NCI-H2107 treated with DMSO at 0.1 percent for 48 hours (cell line): ENCODE measurements around the gene RALB.

ENCODE experiments used
- DNase-seq: peaks from one replicate; lab custom pipeline; 2025; ENCODE audit not compliant: unreplicated experiment; lab: John Stamatoyannopoulos, UW

Gene RALB

DNA sequence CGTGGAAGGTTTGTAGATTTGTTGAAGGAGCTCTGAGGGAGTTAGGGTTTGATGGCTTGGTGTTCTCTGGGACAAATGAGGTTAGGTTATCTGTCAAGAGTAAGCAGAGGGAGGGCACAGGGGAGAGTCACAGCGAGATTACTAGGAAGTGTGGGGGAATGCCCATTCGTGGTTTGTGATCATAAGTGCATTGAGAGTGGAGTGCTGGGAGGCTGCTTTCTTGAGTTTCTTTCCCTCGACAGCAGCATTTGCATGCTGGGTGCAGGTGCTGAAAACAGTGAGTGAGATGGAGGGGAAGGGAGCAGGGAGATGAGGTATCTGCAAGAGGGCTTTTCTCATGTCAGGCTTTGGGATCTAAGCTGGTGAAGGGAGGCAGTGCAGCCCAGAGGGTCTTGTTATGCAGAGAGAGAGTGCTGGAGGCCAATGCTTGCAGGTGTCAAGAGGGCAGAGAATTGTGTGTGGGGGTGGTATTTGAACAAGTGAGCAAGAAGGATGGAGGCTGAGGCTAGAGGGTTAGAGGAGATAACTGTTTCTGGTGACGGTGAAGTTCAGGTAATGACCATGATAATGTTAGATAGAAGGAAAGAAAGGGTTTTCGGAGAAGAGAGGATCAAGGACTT is 8.8 kb downstream of the RALB start:
- no peak for DNase-seq

DNA sequence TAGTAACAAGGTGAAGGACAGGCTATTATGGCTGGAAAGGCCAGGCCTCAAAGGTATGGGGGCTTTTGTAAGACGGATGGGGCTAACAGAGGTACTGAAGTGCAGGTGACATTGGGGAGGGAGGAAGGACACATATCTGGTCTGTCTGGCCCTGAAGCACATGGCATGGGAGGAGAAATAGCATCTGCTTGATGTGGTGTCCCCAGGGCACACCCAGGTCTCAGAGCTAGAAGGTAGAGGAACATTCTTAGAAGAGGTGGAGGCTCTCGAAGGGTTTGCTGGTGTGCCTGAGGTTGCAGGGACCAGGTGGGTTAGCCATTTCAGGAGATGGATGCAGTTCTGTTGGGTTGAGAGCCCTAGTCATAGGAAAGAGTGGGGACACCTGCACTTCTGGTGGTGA is 9.5 kb downstream of the RALB start:
- DNase-seq = no peak

DNA sequence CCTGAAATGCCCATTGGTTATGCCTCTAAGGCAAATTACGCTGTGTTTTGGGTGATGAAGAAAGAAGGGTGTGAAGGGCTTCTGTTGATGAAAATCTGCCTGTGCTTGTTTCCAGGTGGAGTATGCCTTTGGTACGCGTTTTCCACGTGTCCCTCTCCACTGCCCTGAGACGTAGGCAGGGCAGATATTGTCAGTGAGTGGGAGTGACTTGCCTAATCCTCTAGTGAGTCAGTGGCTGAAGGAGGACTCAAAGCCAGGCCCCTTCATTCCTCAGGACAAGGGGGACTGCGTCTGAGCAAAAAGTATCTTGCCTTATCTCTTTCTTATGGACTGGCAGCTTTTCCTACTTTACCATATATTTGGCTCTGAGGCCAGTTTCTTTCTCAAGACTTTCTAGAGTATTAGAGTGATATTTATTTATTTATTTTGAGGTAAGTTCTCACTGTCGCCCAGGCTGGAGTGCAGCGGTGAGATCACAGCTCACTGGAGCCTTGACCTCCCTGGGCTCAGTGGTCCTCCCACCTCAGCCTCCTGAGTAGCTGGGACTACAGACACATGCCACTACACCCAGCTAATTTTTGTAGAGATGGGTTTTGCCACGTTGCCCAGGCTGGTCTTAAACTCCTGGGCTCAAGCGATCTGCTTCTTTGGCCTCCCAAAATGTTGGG is 10.2 kb downstream of the RALB start:
- no peak for DNase-seq

DNA sequence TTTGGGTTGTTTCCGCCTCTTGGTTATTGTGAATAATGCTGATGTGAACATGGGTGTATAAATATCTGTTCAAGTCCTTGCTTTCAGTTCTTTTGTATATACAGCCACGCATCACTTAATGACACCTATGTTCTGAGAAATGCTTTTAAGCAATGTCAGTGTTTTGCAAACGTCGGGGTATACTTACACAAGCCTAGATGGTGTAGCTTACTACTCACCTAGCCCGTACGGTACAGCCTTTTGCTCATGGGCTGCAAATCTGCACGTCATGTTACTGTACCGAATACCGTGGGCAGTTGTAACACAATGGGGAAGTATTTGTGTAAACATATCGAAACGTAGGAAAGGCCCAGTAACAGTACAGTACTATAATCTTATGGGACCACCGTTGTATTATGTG is 12.4 kb downstream of the RALB start:
- no peak for DNase-seq

DNA sequence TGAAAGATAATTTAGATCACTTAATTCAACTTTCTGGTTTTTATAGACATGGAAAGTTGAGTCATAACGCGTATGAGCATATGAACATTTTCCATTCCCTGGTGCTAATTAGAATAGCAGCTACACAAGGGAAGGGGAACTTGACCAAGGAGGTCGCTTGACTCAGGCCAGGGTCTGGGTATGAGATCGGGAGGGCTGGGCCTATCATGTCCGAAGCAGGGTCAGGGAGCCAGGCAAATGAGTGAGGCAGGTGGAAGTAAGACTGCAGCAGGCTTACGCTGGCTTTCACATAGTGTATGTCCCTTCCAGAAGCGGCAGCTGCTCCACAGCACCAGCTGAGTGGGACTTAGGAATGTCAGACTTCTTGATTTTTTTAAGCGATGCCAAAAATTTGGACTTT is 14.7 kb downstream of the RALB start:
- DNase-seq = no peak

DNA sequence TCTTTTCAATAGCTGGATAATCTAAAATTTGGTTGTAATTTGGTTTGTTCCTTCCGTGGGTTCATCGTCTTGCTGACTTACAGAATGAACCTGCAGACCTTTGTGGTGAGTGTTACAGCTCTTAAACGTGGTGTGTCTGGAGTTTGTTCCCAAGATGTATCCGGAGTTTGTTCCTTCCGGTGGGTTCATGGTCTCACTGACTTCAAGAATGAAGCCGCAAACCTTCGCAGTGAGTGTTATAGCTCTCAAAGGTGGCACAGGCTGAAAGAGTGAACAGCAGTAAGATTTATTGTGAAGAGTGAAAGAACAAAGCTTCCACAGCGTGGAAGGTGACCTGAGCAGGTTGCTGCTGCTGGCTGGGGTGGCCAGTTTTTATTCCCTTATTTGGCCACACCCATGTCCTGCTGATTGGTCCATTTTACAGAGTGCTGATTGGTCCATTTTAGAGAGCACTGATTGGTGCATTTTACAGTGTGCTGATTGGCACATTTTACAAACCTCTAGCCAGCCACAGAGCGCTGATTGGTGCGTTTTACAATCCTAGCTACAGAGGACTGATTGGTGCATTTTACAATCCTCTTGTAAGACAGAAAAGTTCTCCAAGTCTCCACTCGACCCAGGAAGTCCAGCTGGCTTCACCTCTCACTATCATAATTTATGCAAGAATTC is 16.6 kb downstream of the RALB start:
- no peak for DNase-seq

DNA sequence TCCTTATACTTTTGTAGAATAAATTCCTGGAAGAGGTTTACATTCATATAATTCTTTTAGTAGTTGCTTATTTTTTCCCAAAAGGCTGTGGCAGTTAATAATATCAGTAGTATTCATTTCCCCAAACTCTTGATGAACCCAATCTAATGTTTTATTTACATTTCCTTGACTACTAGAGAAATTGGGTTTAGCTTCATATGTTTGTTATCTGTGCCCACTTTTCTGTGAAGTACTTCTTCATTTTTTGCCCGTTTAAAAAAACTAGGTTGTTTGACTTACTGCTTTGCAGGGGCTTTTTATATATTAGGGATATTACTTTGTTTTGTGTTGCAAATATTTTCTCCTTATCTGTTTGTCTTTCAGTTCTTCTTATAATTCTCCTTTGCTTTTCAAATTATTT is 17.2 kb downstream of the RALB start:
- no peak for DNase-seq

DNA sequence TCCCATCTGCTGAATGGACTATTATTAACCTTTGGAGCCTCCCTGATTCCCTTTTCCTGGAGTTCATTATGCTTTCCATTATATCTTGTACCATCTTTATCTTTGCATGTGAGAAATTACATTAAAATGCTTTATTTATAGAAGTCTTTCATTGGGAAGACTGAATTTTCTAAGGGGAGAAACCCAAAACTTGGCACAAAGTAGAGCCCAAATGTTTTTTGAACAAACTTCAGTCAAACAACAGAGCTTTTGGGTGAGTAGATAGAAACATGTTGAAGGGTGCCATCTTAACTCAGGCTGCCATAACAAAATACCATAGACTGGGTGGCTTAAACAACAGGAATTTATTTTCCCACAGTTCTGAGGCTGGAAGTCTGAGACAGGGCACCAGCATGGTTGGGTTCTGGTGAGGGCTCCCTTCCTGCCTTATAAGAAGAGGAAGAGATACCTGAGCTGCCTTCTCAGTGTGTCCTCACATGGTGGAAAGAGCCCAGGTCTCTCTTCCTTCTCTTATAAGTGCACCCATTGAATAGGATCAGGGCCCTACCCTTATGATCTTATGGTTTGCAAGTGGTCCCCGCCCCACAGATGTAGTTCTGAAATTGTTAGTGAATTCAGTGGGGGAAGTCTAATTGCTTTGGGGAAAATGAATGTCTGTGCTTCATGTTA is 19.2 kb downstream of the RALB start:
- DNase-seq = no peak

DNA sequence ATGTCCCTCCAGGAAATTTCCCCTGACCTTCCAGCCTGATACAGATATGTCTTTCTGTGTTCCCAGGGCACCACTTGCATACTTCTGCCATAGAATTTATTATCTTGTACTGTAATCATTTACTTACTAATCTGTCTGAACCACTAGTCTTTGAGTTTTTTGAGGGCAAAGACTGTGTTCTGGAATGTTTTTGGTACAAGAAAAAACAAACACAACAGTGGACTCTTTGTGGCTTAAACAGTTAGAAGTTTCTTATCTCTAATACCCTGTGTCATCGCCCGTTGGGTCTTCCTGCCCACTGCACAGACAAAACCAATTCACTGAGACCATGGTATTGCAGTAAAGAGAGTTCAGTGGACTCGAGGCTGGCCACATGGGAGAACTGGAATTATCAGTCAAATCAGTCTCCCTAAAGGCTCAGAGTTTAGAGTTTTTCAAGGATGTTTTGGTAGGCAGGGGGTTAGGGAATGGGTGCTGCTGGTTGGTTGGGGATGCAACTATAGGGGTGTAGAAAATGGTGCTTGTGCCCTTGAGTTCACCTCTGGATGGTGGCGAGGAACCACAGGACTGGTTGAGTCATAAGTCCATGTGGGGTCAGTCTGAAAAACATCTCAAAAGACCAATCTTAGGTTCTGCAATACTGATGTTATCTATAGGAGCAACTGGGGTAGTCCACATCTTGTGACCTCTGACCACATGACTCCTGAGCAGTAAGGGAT is 20.3 kb downstream of the RALB start:
- no peak for DNase-seq

DNA sequence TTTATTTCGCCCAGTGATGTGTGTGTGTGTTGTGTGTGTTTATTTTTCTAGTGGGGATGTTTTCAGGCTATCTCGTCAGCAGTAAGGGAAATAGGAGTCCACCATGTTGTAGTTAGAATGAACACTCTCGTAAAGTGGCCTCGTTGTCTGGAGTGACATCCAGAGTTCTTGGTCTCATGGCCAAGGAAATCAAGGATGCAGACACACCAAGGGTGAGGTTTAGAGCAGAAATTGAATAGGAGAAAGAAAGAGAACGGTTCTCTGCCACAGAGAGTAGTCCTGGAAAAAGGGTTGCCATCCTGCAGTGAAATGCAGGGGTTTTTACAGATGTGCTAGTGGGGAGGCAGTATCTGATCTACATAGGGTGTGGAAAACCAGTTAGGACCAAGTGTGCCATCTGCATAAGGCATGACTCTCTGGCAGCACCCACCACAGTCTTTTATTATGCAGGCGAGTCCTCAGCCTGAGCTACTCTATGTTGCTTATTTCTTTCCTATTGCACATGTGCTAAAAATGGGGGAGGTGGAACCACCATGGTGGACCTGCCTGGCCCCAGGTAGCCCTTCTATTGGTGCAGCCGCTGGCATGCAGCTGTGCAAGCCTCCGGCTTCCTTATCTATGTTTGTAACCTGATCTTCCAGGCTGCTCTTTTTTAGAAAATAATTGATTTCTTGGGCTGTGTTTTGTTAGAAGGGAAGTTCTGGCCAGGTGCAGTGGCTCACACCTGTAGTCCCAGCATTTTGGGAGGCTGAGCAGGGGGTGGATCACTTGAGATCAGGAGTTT is 23.2 kb downstream of the RALB start:
- DNase-seq = peak; percentile 46

DNA sequence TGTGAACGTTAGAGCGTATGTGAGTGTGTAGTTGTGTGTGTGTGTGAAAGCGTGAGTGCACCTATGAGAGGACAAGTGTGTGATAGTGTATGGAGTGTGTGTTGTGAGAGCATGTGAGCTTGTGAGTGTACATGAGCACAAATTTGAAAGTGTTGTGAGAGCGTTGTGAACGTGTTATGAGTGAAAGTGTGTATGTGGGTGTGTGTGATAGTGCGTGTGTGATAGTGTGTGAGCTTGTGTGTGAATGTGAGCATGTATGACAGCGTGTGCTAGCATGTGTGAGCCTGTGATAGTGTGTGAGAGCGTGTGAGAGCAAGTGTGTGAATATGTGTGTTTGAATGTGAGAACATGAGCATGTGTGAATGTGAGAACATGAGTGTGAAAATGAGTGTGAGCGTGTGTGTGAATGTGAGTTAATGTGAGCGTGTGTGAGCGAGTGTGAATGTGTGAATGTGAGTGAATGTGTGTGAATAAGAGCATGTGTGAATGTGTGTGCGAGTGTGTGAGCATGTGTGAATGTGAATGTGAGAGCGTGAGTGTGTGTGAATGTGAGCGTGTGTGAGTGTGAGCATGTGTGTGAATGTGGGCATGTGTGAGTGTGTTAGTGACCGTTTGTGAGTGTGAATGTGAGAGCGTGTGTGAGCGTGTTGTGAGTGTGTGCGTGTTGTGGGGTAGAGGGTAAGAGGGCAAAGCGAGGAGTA is 25.0 kb downstream of the RALB start:
- no peak for DNase-seq

DNA sequence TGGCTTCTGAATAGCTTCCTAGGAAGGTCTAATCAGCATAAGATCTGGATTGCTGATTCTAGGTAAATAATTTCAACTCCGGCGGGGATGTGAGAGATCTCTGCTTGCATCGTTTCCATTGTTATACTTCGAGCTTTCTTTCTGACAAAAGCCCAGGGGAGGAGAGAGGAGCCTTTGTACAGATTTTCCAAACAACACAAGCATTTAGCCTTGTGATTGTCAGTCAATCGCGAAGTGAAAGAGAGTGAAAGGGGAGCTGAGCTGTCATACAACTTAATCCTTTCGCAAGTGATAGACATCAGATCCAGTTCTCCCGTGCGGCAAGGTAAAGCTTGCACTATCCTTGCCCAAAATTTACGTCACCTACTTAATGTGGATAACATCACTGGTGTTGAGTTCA is 26.2 kb downstream of the RALB start:
- no peak for DNase-seq

DNA sequence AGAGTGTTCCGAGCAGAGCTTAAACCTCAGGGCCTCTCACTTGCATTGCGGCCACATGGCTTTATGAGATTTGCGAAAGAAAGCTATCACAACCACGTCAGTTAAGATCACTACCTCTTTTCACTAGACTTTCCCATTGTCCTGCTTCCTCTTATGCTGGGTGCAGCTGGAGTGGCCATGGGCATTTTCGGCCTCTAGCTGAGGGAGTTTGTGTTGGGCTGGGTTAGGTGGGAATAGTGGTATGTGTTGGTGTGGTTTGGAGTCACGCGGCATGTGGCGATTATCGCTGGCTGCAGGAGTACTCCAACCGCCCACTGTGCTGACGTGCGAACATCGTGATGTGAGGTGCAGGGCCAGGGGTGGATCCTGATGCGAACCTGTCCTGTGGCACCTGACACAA is 27.1 kb downstream of the RALB start:
- DNase-seq = no peak

DNA sequence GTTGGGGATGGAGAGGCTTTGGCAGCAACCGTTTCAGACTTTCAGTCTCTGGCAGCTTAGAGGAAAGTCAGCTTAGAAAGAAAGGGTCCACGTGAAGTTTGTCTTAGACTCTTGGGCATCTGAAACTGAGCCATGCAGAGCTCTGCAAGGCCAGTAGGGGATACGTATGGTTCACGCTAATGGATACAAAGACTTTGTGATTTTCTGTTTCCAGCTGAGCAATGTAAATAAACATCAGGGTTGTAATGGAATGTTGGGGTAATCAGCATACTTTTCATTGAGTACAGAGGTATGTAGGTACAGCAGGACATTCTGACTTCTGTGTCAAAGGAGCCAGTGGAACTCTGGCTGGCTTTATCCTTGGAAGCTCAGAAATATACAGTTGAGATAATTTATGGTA is 31.0 kb downstream of the RALB start:
- DNase-seq = no peak

DNA sequence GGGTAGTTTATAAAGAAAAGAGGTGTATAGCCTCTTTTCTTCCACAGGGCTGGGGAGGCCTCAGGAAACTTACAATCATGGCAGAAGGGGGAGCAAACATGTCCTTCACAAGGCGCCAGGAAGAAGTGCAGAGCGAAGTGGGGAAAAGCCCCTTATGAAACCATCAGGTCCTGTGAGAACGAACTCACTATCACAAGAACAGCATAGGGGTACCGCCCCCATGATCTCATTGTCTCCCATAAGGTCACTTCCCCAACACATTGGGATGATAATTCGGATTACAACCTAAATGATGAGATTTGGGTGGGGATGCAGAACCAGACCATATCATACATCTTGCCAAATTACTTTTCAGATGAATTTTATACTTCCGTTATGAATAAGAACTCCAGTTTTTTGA is 32.4 kb downstream of the RALB start:
- DNase-seq = no peak

DNA sequence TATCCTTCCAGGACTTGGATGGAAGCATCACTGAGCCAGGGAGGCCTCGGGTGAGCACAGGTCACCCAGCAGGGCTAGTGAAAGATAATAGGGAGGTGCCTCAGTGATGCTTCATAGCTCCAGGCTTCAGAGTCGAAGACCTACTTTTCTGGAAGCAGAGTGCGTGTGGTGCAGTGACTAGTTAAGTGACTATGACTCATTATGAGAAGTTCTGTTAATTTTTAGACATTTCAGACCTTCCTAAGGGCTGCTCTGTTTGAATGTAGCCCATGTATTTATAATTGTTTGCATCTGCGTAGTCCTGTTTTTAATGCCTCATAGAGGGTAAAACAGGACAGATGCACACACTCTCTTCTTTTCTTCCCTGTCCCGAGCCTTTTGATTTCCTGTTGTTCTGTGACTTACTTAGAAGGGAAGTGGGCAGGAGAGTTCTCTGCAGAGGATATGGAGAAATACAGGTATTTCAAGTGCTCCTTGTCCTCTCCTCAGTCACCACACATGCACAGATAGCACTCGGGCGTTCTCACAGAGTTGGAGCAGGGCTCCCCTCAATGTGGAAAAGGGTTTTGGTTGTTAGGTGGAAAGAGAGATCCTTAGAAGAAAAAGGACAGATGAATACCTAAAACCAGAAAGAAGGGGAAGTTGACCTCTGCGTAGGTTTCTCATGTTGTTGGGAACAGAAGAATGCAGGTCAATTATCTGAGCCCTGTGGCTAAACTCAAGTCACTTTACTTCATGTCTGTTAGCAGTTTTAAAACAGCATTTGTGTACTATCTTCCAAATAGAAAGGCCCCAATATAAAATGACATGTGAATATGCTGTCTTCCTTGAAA is 34.7 kb downstream of the RALB start:
- no peak for DNase-seq

DNA sequence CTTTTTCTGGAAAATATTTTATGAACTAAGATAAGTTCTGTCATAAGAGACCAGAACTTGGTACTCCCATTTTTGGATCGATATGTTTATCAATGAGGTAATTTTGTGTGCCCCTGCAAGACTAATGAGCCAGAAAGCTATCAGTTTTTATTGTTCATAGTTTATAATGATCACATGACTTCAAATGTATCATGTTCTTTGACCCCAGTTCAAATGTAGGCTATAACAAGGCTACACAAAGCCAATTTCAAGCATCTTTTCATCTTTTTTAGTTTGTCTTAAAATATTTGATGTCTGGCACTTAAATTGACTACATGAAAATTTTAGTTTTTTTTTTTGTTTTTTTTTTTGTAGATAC is 35.3 kb downstream of the RALB start:
- no peak for DNase-seq

DNA sequence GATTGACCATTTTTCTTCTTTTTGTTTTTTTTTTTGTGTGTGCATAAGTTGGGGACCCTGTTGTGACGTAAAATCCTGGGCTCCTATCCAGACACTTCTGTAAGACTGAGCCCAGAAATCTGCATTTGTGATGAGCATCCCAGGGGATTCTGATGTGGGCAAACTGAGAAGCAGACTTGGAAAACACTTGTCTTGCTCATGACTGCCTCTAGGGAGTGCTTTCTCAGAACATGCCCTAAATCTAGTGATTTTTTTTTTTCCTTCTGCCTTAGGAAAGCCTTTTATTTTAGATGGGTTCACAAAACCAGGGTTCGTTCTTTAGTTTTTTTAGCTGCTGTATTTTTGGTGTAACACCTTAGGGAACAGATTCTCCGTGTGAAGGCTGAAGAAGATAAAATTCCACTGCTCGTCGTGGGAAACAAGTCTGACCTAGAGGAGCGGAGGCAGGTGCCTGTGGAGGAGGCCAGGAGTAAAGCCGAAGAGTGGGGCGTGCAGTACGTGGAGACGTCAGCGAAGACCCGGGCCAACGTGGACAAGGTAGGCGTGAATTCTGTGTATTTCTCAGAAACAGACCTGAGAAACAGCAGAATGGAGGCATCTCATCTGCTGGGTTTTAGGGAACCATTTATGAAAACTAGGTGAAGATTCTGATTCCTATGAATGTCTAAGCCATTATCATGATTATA is 36.7 kb downstream of the RALB start:
- DNase-seq = no peak

DNA sequence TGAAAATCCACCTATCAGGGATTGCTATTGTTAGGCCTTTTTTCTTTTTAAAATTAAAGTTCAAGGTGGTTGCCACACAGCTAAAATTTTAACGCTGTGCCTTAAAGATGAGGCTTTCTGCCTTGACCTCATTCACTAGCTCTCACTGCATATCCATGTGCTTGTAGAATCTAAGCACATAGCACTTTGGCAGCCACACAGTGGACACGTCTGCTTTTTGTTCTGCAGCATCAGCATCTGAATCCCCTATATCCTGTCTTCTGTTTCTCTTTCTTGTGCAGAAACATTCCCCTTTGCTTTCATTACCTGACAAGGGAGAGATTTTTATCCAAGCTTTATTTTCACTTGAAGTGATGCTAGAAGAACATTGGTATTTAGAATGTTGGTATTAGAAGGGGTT is 38.1 kb downstream of the RALB start:
- DNase-seq = no peak
